ENCODE data around the gene KIAA0232. TPM values are rescaled to one million over a fixed set of nuclear protein-coding genes. Genes with fewer than 3 reads are reported as not detected.

The KIAA0232 gene
- total RNA-seq, 2 experiments from 2014 or later = 12.8 to 13.3 TPM

DNA sequence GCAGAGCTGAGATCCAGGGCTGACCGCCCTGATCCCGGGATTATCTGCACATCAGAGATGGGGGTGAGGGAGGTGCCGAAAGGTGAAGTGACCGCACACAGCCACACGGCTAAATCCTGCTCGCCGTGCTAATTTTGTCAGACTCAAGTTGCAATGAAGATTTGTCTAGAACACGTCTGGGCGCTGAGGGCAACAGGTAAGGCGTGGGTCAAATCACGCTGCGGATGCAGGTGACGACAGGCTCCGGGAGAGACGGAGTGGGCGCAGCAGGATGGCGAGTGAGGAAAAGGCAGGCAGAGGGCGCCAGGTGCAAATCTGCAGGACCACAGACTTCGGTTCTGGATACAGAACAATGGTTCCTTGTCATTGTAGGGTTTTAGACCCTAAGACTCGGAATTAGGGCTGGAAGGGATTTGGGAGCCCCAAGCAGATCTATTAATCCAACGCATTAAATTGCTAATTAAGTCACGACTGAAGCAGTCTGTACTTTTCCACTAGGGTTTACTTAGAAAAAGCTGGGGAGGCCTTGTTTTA, 125.2 kb downstream of the KIAA0232 start:
- peak; percentile 42 for DNase-seq
- POLR2A ChIA-PET = interaction anchor here (1.2 to 2.2 kb wide), 3 partner anchors 8 to 192 kb away, joined by 3 to 31 read pairs (median 7); partner anchors contain the start of gene BLOC1S4
- TF ChIP-seq, protein P1, sequence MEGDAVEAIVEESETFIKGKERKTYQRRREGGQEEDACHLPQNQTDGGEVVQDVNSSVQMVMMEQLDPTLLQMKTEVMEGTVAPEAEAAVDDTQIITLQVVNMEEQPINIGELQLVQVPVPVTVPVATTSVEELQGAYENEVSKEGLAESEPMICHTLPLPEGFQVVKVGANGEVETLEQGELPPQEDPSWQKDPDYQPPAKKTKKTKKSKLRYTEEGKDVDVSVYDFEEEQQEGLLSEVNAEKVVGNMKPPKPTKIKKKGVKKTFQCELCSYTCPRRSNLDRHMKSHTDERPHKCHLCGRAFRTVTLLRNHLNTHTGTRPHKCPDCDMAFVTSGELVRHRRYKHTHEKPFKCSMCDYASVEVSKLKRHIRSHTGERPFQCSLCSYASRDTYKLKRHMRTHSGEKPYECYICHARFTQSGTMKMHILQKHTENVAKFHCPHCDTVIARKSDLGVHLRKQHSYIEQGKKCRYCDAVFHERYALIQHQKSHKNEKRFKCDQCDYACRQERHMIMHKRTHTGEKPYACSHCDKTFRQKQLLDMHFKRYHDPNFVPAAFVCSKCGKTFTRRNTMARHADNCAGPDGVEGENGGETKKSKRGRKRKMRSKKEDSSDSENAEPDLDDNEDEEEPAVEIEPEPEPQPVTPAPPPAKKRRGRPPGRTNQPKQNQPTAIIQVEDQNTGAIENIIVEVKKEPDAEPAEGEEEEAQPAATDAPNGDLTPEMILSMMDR (IDR thresholded peaks at IDR 0.05) = peak; percentile 31

DNA sequence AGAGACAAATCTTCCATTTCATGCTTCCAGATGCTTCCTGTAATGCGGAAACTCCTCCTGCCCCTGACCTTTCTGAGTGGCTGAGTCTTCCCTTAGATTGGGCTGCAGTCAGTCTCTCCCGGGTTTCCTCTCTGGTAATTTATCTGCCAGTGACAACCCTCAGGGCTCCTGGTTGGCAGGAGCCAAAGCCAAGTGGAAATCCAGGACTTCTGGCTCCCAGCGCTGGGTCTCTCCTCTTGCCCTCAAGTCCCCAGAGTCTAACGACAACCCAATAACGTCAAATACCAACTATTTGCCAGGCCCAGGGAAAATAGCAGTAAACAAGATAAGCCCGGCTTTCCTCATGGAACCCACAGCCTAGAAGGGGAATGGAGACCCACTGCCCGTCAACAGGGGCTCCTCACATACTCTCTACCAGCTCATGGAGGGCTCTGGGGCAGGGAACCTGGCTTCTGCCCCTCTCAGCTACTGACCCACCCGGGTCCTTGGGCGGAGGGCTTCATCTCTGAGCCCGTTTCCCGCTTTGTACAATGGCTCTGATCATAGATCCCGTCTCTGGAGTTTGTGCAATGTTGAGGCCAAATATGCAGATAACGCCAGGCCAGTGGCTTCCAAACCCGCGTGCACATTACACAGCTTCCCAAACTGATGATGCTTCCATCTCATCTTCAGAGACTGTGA, 126.0 kb downstream of the KIAA0232 start:
- ATAC-seq (no peak), DNase-seq (no peak)
- H3K9me3 Mint-ChIP-seq = no peaks in the 10 kb centered on the region
- intact Hi-C loops (cut with micrococcal nuclease) = no loop called here
- ChIA-PET POLR2A (interaction anchor here (0.6 to 3.6 kb wide), 18 partner anchors 9 to 275 kb away, joined by 3 to 31 read pairs (median 4); partner anchors contain the start of genes BLOC1S4, KIAA0232 and TADA2B), CTCF (interaction anchor here (1.1 to 3.5 kb wide), 11 partner anchors 9 to 203 kb away, joined by 3 to 15 read pairs (median 7); partner anchors contain the start of genes GRPEL1 and TADA2B)
- H3K4me3 Mint-ChIP-seq = peak overlapping the region; percentile 81
- peaks cover 3% of the 10 kb centered on the region for H3K36me3 Mint-ChIP-seq (ENCODE audit: low read depth)
- TF ChIP-seq, protein P1 (IDR thresholded peaks at IDR 0.05) = no peak
- H3K27me3 Mint-ChIP-seq = no peaks in the 10 kb centered on the region
- H3K4me1 Mint-ChIP-seq (ENCODE audit: low read depth) = peaks cover 40% of the 10 kb centered on the region
- peak overlapping the region; percentile 81 for H3K27ac Mint-ChIP-seq

More for the DNA sequence above, 125.2 kb downstream of the KIAA0232 start:
- H3K4me3 Mint-ChIP-seq = no peak overlapping the region
- CTCF ChIA-PET = interaction anchor here (0.7 to 3.5 kb wide), 8 partner anchors 9 to 189 kb away, joined by 4 to 15 read pairs (median 8); partner anchors contain the start of genes GRPEL1 and TADA2B
- ATAC-seq = no peak
- H3K9me3 Mint-ChIP-seq = no peaks in the 10 kb centered on the region
- H3K27me3 Mint-ChIP-seq = no peaks in the 10 kb centered on the region
- intact Hi-C loops (cut with micrococcal nuclease) = no loop called here
- peaks cover 34% of the 10 kb centered on the region for H3K4me1 Mint-ChIP-seq (ENCODE audit: low read depth)
- H3K27ac Mint-ChIP-seq = no peak overlapping the region
- peaks cover 3% of the 10 kb centered on the region for H3K36me3 Mint-ChIP-seq (ENCODE audit: low read depth)

DNA sequence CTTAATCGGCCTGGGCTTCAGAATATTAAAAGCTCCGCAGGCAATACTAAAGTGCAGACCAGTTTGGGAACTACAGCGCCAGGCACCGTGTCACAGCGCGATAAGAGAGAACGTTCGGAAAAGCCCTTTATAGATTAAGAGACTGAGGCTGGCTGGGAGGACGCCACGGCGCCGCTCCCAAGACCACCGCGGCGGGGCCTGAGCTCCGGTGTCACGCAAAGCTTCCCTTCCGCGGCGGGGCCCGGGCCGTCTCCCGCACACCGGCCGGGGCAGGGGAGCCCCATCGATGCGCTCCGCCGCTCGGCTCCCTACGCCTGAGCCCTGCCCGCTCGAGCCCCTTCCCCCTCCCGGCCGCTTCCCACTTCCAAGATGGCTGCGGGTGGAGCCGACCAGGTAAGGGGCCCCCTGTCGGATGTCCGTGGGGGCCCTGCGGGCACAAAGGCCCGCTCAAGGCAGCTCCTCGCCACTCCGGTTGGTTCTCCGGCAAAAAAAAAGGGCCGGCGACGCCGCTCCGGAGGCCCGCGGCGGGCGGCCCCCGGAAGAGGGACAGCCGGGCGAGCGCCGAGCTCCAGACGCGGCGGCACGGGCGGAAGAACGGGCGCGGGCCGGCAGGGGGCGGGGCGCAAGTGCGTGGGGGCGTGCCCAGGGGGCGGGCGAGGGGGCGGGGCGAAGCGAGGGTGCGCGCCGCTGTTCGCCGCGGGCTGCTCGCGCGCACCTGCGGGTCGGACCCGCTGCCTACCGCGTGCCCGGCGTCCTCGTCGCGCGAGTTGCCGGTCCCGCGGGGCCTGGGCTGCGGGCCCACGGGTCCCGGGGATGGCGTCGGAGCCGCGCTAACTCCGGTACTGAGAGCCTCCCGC, 126.8 kb downstream of the KIAA0232 start, which contains the start of gene TBC1D14:
TSS of gene TBC1D14 (plus strand) at position 714 of the 857 bp plus-strand sequence. CDS start 13,564 bp downstream, outside the sequence.
- Mint-ChIP-seq H3K9me3 (no peaks in the 10 kb centered on the region), H3K27ac (peak within 1 kb of the TSS; percentile 90), H3K36me3 (ENCODE audit: low read depth) (peaks cover 3% of the 10 kb centered on the region), H3K27me3 (no peaks in the 10 kb centered on the region), H3K4me1 (ENCODE audit: low read depth) (peaks cover 42% of the 10 kb centered on the region), H3K4me3 (peak within 1 kb of the TSS; percentile 93)
- TF ChIP-seq, protein P1 (IDR thresholded peaks at IDR 0.05) = no peak
- ATAC-seq (peak; percentile 89), DNase-seq (peak; percentile 88)
- intact Hi-C loops (cut with micrococcal nuclease) = no loop called here
- CTCF ChIA-PET = interaction anchor here (1.1 to 3.5 kb wide), 11 partner anchors 9 to 204 kb away, joined by 3 to 15 read pairs (median 7); partner anchors contain the start of genes GRPEL1 and TADA2B
- POLR2A ChIA-PET = interaction anchor here (0.6 to 3.6 kb wide), 20 partner anchors 9 to 276 kb away, joined by 3 to 31 read pairs (median 4); partner anchors contain the start of genes BLOC1S4, KIAA0232 and TADA2B

DNA sequence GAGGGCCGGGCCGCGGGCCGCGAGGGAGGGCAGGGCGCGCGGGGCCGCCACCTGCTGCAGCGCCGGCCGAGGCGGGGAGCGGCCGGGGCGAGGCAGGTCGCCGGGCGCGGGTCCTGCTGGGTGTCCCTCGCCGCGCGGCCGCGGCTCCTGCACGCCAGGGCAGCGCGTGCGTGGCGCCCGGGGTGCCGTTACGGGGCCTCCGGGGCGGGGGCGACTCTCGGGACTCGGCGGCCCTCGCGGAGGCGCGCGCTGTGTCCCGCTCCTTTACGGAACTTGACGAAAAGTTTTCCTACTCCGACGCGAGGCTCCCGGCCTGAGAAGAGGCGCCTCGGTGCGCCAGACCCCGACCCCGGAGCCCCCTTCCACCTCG, 127.4 kb downstream of the KIAA0232 start:
- Mint-ChIP-seq H3K27me3 (no peaks in the 10 kb centered on the region), H3K4me3 (peak overlapping the region; percentile 93), H3K4me1 (ENCODE audit: low read depth) (peaks cover 46% of the 10 kb centered on the region), H3K36me3 (ENCODE audit: low read depth) (peaks cover 3% of the 10 kb centered on the region), H3K27ac (peak overlapping the region; percentile 90), H3K9me3 (no peaks in the 10 kb centered on the region)
- ATAC-seq (peak; percentile 31), DNase-seq (peak; percentile 57)
- TF ChIP-seq, protein P1 (IDR thresholded peaks at IDR 0.05) = no peak
- ChIA-PET POLR2A (interaction anchor here (0.7 to 3.6 kb wide), 11 partner anchors 10 to 276 kb away, joined by 3 to 31 read pairs (median 3); partner anchors contain the start of genes BLOC1S4, KIAA0232 and TADA2B), CTCF (interaction anchor here (1.1 to 3.5 kb wide), 11 partner anchors 11 to 205 kb away, joined by 3 to 15 read pairs (median 6); partner anchors contain the start of genes GRPEL1 and TADA2B)
- intact Hi-C loops (cut with micrococcal nuclease) = no loop called here

Data from activated CD8-positive, alpha-beta T cell treated with anti-CD3 and anti-CD28 coated beads for 36 hours (primary cell).